GM06990 (cell line): ENCODE data around the gene ZFHX3.

Experiments
- DNase-seq: peaks from one replicate; pipeline ENCODE4 v3.0.0-alpha.2; 2011; ENCODE audit not compliant: insufficient read length; ENCODE audit errors: extremely low read depth
- H3K27me3 ChIP-seq: replicated peaks from 2 replicates; pipeline ENCODE4 v1.6.0; 2011; ENCODE audit warnings: low read length; ENCODE audit not compliant: control insufficient read depth, insufficient read depth
- H3K36me3 ChIP-seq: 2 replicates; pipeline ENCODE4 v1.5.1; 2011; ENCODE audit warnings: low read length; ENCODE audit not compliant: control insufficient read depth, insufficient read depth
- H3K4me3 ChIP-seq: replicated peaks from 2 replicates; pipeline ENCODE4 v1.5.1; 2011; ENCODE audit warnings: low read depth, mild to moderate bottlenecking, control low read depth, low read length
- CTCF ChIP-seq: IDR thresholded peaks from 2 replicates; pipeline ENCODE4 v1.5.1; 2011; ENCODE audit warnings: low read length, control low read depth, mild to moderate bottlenecking, inconsistent platforms; ENCODE audit not compliant: insufficient read depth, poor library complexity, severe bottlenecking

ZFHX3 gene

GRCh38 chr16:73058221-73058615, 10.3 kb upstream of the ZFHX3 start:
- Histone ChIP-seq H3K36me3 (no peaks in the 10 kb centered on the region), H3K4me3 (peak overlapping the region; percentile 67), H3K27me3 (peaks cover 6% of the 10 kb centered on the region)
- DNase-seq = peak; percentile 77
- no peak for TF ChIP-seq CTCF

GRCh38 chr16:73057291-73058210, 9.6 kb upstream of the ZFHX3 start:
- peak overlapping the region; percentile 67 for H3K4me3 ChIP-seq
- DNase-seq = peak; percentile 67
- H3K27me3 ChIP-seq = peaks cover 4% of the 10 kb centered on the region
- TF ChIP-seq CTCF = peak; percentile 25
- H3K36me3 ChIP-seq = no peaks in the 10 kb centered on the region

- Histone ChIP-seq H3K27me3 (peaks cover 1% of the 10 kb centered on the region; the same call in 1 of the 2 replicates), H3K4me3 (no peak overlapping the region; the same call in 1 of the 2 replicates), H3K36me3 (no peaks in the 10 kb centered on the region)
- no peak for DNase-seq
- no peak for TF ChIP-seq CTCF
These were observed 9.0 kb upstream of the ZFHX3 start for GRCh38 chr16:73056921-73057290.

GRCh38 chr16:73056448-73056847, 8.5 kb upstream of the ZFHX3 start:
- Histone ChIP-seq H3K4me3 (no peak overlapping the region), H3K27me3 (peaks cover 1% of the 10 kb centered on the region; the same call in 1 of the 2 replicates), H3K36me3 (no peaks in the 10 kb centered on the region)
- no peak for TF ChIP-seq CTCF
- DNase-seq = no peak

GRCh38 chr16:73054813-73055482, 7.0 kb upstream of the ZFHX3 start:
- Histone ChIP-seq H3K36me3 (no peaks in the 10 kb centered on the region), H3K4me3 (no peak overlapping the region), H3K27me3 (no peaks in the 10 kb centered on the region)
- no peak for DNase-seq
- TF ChIP-seq CTCF = no peak
